ENCODE data around the gene MCHR2. TPM values are rescaled to one million over a fixed set of nuclear protein-coding genes. Genes with fewer than 3 reads are reported as not detected.

Gene MCHR2
- total RNA-seq, 1 experiment from 2014 or later, result not detected

- Histone ChIP-seq H2AFZ (ENCODE audit: low read depth, low read length, poor library complexity, severe bottlenecking) (no peak overlapping the region), H3K36me3 (ENCODE audit: control insufficient read depth in 1 of 2, insufficient read depth in 2 of 2, low read length in 2 of 2) (no peaks in the 10 kb centered on the region), H3K4me3 (replicated peaks in 1 of 2; ENCODE audit: low read depth in 1 of 2, low read length in 2 of 2) (no peak overlapping the region), H3K27ac (ENCODE audit: low read depth, low read length) (no peak overlapping the region), H3K27me3 (ENCODE audit: insufficient read depth, low read length) (no peaks in the 10 kb centered on the region), H3K79me2 (ENCODE audit: insufficient read depth, low read length) (no peaks in the 10 kb centered on the region), H3K4me2 (ENCODE audit: low read length) (no peak overlapping the region), H3K9me2 (ENCODE audit: insufficient read depth) (no peaks in the 10 kb centered on the region), H4K20me1 (ENCODE audit: insufficient read depth) (no peaks in the 10 kb centered on the region), H3K4me1 (ENCODE audit: control insufficient read depth in 1 of 2, insufficient read depth in 2 of 2, low read length in 2 of 2) (no peaks in the 10 kb centered on the region), H3K9me3 (ENCODE audit: control insufficient read depth in 1 of 2, insufficient read depth in 1 of 2, low read depth in 1 of 2, low read length in 2 of 2) (no peaks in the 10 kb centered on the region), H3K9ac (ENCODE audit: low read length) (no peak overlapping the region)
- no peak for ATAC-seq
- no TSS peak for BruUV-seq (replicated peaks)
- TF ChIP-seq CEBPB (IDR thresholded peaks at IDR 0.05; ENCODE audit: low read depth) (no peak), ZFX (IDR thresholded peaks at IDR 0.05) (no peak)
- intact Hi-C loops (cut with micrococcal nuclease), result no loop called here
- POLR2A ChIA-PET, result no interaction called here
- RAD21 ChIA-PET (ENCODE audit: low non-redundant PET in 1 of 2, low total read pairs in 2 of 2, uncharacterized antibody in 2 of 2, unreplicated experiment in 2 of 2), result no interaction called here
- CTCF ChIA-PET, result no interaction called here
- no peak for DNase-seq (ENCODE audit: low read depth, low spot score)
Observed at GRCh38 chr6:99960027-99960426, 34.0 kb downstream of the MCHR2 start.

- Histone ChIP-seq H3K9me3 (ENCODE audit: control insufficient read depth in 1 of 2, insufficient read depth in 1 of 2, low read depth in 1 of 2, low read length in 2 of 2) (no peaks in the 10 kb centered on the region), H3K9ac (ENCODE audit: low read length) (no peak overlapping the region), H3K27me3 (ENCODE audit: insufficient read depth, low read length) (no peaks in the 10 kb centered on the region), H4K20me1 (ENCODE audit: insufficient read depth) (no peaks in the 10 kb centered on the region), H2AFZ (ENCODE audit: low read depth, low read length, poor library complexity, severe bottlenecking) (no peak overlapping the region), H3K9me2 (ENCODE audit: insufficient read depth) (no peaks in the 10 kb centered on the region), H3K4me2 (ENCODE audit: low read length) (no peak overlapping the region), H3K27ac (ENCODE audit: low read depth, low read length) (no peak overlapping the region), H3K36me3 (ENCODE audit: control insufficient read depth in 1 of 2, insufficient read depth in 2 of 2, low read length in 2 of 2) (no peaks in the 10 kb centered on the region), H3K4me1 (ENCODE audit: control insufficient read depth in 1 of 2, insufficient read depth in 2 of 2, low read length in 2 of 2) (no peaks in the 10 kb centered on the region), H3K79me2 (ENCODE audit: insufficient read depth, low read length) (no peaks in the 10 kb centered on the region), H3K4me3 (replicated peaks in 1 of 2; ENCODE audit: low read depth in 1 of 2, low read length in 2 of 2) (no peak overlapping the region)
- intact Hi-C loops (cut with micrococcal nuclease), result no loop called here
- TF ChIP-seq REST (IDR thresholded peaks at IDR 0.05; ENCODE audit: low read depth) (no peak), YY1 (IDR thresholded peaks at IDR 0.05; ENCODE audit: extremely low read depth, insufficient replicate concordance, low read depth, low read length) (no peak), EGR1 (IDR thresholded peaks at IDR 0.05; ENCODE audit: low read depth) (no peak), FOSL1 (IDR thresholded peaks at IDR 0.05; ENCODE audit: low read depth) (no peak)
- RAD21 ChIA-PET (ENCODE audit: low non-redundant PET in 1 of 2, low total read pairs in 2 of 2, uncharacterized antibody in 2 of 2, unreplicated experiment in 2 of 2), result no interaction called here
- no peak for DNase-seq (ENCODE audit: low read depth, low spot score)
- BruUV-seq (replicated peaks), result no TSS peak
- CTCF ChIA-PET, result no interaction called here
- no peak for ATAC-seq
- POLR2A ChIA-PET, result no interaction called here
Observed at GRCh38 chr6:99951016-99951805, 42.8 kb downstream of the MCHR2 start.
